ENCODE data around the gene PPP6R2. TPM values are rescaled to one million over a fixed set of nuclear protein-coding genes. Genes with fewer than 3 reads are reported as not detected.
"Not testable (repeated sequence)": the region's sequence is repeated elsewhere in the genome, so short reads cannot be mapped to it uniquely, and the experiment has no call there.

The PPP6R2 gene
- polyA plus RNA-seq, 1 experiment = 26.6 TPM

DNA sequence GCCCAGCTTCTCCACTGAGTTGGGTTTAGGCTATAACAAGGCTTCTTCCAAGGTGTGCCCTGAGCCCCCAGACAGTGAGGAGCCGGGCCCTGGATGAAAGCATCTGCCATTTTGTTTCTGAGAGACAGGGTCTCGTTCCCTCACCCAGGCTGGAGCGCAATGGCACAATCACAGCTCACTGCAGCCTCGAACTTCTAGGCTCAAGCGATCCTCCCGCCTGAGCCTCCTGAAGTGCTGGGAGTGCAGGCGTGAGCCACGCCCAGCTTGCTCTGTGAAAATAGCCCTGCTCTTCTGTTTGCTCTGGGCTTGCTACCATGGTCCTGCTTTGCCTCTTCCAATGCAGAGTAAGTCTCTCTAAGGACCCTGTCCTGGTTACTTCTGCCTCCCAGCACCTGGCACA, 23.0 kb upstream of the PPP6R2 start:
- Histone ChIP-seq H3K27ac (ENCODE audit: low read depth, low read length) (no peak overlapping the region), H3K4me3 (ENCODE audit: low read depth, low read length) (no peak overlapping the region), H3K27me3 (ENCODE audit: control insufficient read depth, insufficient read depth, low read length) (peaks cover 6% of the 10 kb centered on the region), H3K9me3 (ENCODE audit: control insufficient read depth, insufficient read depth, low read length) (no peaks in the 10 kb centered on the region; the same call in 1 of the 2 replicates)
- TF ChIP-seq, protein P1, sequence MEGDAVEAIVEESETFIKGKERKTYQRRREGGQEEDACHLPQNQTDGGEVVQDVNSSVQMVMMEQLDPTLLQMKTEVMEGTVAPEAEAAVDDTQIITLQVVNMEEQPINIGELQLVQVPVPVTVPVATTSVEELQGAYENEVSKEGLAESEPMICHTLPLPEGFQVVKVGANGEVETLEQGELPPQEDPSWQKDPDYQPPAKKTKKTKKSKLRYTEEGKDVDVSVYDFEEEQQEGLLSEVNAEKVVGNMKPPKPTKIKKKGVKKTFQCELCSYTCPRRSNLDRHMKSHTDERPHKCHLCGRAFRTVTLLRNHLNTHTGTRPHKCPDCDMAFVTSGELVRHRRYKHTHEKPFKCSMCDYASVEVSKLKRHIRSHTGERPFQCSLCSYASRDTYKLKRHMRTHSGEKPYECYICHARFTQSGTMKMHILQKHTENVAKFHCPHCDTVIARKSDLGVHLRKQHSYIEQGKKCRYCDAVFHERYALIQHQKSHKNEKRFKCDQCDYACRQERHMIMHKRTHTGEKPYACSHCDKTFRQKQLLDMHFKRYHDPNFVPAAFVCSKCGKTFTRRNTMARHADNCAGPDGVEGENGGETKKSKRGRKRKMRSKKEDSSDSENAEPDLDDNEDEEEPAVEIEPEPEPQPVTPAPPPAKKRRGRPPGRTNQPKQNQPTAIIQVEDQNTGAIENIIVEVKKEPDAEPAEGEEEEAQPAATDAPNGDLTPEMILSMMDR (IDR thresholded peaks at IDR 0.05; ENCODE audit: low read depth, low read length) = no peak
- no peak for DNase-seq (ENCODE audit: low read depth, low spot score)
- POLR2A ChIA-PET = no interaction called here
- CTCF ChIA-PET = interaction anchor here (0.6 kb wide), 1 partner anchor 49 kb away, joined by 9 read pairs; no protein-coding TSS in a partner anchor

DNA sequence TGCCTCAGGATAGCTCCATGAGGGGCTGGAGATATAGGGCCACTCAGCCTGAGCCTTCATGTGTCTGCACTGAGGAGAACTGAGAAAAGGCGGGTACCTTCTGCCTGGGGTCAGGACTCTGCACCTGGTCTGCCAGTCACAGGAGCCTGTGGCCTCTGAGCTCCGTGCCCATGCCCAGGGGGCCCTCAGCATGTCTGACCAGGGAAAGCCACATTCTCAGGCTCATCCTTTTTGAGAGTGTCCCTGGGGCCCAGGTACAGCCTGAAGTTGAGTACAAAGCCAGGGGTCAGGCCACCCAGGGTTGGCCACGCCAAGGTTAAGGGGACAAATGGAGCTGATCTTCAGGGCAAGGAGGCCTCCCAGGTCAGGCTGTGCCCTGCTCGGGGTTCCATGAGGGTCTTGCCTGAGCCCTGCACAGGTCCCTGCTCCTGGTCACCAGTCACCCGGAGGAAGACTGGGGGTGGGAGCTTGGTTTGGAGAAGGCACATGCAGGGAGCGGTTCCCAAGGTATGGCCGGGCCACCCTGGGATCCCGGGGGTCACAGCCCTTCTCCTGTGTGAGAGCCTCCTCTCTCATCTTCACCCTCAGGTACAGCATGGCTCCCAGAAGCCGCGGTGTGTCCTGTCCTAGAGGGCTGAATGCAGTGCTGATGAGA, 22.3 kb upstream of the PPP6R2 start:
- H3K27me3 ChIP-seq (ENCODE audit: control insufficient read depth, insufficient read depth, low read length) = peaks cover 6% of the 10 kb centered on the region
- no peaks in the 10 kb centered on the region; the same call in 1 of the 2 replicates for H3K9me3 ChIP-seq (ENCODE audit: control insufficient read depth, insufficient read depth, low read length)
- H3K4me3 ChIP-seq (ENCODE audit: low read depth, low read length) = no peak overlapping the region
- ChIA-PET CTCF (interaction anchor here (0.6 kb wide), 1 partner anchor 49 kb away, joined by 9 read pairs; no protein-coding TSS in a partner anchor), POLR2A (interaction anchor here (1.1 kb wide), 1 partner anchor 20 kb away, joined by 3 read pairs; no protein-coding TSS in a partner anchor)
- no peak overlapping the region for H3K27ac ChIP-seq (ENCODE audit: low read depth, low read length)
- DNase-seq (ENCODE audit: low read depth, low spot score) = no peak
- TF ChIP-seq, protein P1 (IDR thresholded peaks at IDR 0.05; ENCODE audit: low read depth, low read length) = no peak

DNA sequence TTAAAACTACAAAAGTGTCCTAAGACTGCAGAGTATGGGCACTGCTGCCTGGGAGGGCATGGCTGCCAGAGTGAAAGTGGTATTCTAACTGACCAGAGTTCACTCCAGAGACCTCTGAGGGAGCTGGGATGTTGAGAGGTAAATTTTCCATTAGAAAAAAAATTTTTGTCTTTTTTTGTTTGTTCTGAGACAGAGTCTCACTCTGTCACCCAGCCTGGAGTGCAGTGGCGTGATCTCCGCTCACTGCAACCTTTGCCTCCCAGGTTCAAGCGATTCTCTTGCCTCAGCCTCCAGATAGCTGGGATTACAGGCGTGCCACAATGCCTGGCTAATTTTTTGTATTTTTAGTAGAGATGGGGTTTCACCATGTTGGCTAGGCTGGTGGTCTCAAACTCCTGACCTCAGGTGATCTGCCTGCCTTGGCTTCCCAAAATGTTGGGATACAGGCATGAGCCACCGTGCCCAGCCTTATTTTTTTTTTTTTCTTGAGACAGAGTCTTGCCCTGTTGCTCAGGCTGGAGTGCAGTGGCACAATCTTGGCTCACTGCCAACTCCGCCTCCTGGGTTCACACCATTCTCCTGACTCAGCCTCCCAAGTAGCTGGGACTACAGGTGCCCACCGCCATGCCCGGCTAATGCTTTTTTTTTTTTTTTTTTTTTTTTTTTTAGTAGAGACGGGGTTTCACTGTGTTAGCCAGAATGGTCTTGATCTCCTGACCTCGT, 20.6 kb upstream of the PPP6R2 start:
- H3K27ac ChIP-seq (ENCODE audit: low read depth, low read length); H3K27me3 ChIP-seq (ENCODE audit: control insufficient read depth, insufficient read depth, low read length); H3K4me3 ChIP-seq (ENCODE audit: low read depth, low read length); CTCF ChIA-PET; H3K9me3 ChIP-seq (ENCODE audit: control insufficient read depth, insufficient read depth, low read length); DNase-seq (ENCODE audit: low read depth, low spot score): not testable (repeated sequence)
- POLR2A ChIA-PET = interaction anchor here (0.6 kb wide), 1 partner anchor 26 kb away, joined by 9 read pairs; no protein-coding TSS in a partner anchor

DNA sequence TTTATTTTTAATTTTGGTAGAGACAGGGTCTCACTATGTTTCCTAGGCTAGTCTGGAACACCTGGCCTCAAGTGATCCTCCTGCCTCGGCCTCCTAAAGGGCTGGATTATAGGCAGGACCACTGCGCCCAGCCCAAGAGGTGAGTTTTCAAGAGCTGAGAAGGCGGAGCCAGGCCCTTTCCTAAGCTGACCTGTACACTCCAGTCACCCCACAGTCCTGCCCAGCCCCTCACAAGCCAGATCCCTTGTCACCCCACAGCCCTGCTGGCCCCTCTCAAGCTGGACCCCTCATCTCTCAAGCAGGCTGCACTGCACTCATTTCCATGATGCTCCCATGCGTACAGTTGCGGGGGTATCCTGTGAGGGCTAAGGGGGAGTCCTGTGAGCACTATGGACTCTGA, 19.2 kb upstream of the PPP6R2 start:
- no peak overlapping the region for H3K27ac ChIP-seq (ENCODE audit: low read depth, low read length)
- no peak for DNase-seq (ENCODE audit: low read depth, low spot score)
- ChIA-PET POLR2A (no interaction called here), CTCF (interaction anchor here (0.6 kb wide), 1 partner anchor 167 kb away, joined by 3 read pairs; no protein-coding TSS in a partner anchor)
- H3K9me3 ChIP-seq (ENCODE audit: control insufficient read depth, insufficient read depth, low read length) = no peaks in the 10 kb centered on the region; the same call in 1 of the 2 replicates
- TF ChIP-seq, protein P1 (IDR thresholded peaks at IDR 0.05; ENCODE audit: low read depth, low read length) = no peak
- no peak overlapping the region for H3K4me3 ChIP-seq (ENCODE audit: low read depth, low read length)
- peaks cover 6% of the 10 kb centered on the region for H3K27me3 ChIP-seq (ENCODE audit: control insufficient read depth, insufficient read depth, low read length)

DNA sequence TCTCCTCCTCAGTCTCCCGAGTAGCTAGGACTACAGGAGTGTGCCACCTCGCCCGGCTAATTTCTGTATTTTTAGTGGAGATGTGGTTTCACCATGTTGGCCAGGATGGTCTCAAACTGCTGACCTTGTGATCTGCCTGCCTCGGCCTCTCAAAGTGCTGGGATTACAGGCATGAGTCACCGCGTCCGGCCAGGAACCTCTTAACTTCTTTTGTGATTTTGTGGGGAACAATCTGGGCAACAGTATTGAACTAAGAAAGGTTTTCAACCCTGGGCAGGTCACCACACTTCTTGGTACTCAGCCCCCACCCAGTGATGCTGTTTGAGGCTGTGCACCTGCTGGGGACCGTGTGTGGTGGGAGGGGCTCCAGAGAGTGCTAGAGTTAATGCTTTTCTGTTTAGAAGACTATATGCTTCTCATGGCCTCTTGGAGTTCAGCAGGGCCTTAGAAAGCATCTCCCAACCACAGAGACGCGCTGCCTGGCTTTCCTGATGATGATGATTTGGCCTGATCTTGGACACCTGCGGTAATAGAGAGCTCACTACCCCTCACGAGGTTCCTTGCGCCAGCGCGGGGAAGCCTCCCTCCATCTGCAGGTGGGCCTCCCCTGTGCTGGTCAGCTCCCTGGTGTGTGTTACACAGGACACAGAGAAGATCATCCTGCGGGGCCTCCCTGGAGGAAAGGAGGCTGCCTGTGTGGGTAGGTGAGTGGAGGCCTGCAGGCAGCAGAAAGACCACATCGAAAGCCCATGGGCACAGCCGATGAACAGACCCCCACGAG, 17.5 kb upstream of the PPP6R2 start:
- Histone ChIP-seq H3K9me3 (ENCODE audit: control insufficient read depth, insufficient read depth, low read length) (no peaks in the 10 kb centered on the region; the same call in 1 of the 2 replicates), H3K27me3 (ENCODE audit: control insufficient read depth, insufficient read depth, low read length) (peaks cover under 1% of the 10 kb centered on the region), H3K27ac (ENCODE audit: low read depth, low read length) (no peak overlapping the region), H3K4me3 (ENCODE audit: low read depth, low read length) (peak overlapping the region; percentile 62)
- TF ChIP-seq, protein P1 (IDR thresholded peaks at IDR 0.05; ENCODE audit: low read depth, low read length) = no peak
- no peak for DNase-seq (ENCODE audit: low read depth, low spot score)
- ChIA-PET CTCF (interaction anchor here (0.6 to 1.4 kb wide), 5 partner anchors 15 to 83 kb away, joined by 3 to 5 read pairs (median 4); partner anchors contain the start of gene HDAC10), POLR2A (interaction anchor here (0.6 to 0.7 kb wide), 2 partner anchors 26 to 32 kb away, joined by 5 to 6 read pairs; no protein-coding TSS in a partner anchor)

Data from AG04450 (cell line).